Measurements from ENCODE around the gene SRSF4. TPM values are rescaled to one million over a fixed set of nuclear protein-coding genes. Genes with fewer than 3 reads are reported as not detected.
"Not testable (repeated sequence)": the region's sequence is repeated elsewhere in the genome, so short reads cannot be mapped to it uniquely, and the experiment has no call there.

Gene SRSF4
- polyA plus RNA-seq, 3 donors from 2014 or later, result 49.5 to 110 (median 62.4) TPM

DNA sequence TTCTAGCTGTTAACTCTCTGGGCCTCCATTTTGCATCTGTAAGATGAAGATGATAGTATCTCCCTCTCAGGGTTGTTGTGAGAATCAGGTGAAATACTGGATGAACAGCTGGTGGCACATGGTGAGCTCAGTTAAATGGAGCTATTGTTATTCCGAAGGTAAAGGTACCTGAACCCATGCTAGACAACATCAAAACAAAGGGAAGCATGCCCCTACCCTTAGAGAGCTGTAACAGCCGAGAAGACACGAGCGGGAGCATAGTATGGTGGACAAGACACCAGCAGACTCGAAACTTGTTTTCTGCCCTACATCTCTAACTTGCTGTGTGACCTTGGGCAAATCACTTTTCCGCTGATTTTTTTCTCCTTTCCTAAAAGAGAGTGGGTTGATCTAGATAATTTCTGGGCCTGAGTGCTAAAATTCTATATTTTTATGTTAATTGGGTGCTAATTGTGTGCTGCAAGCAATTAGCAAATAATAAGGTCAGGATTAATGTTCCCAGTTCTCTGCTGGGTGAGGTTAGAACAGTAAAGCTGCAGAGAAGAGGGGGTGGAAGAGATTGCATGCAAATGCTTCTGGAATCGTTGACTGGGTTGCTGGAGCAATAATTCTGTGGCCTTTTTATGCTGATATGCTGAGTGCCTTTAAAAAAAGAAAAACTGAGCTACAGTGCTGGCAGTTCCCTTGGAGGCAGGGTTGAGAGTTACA lies 68.8 kb downstream of the SRSF4 start:
- Mint-ChIP-seq H3K27me3 (ENCODE audit: low read depth in 3 of 3) (peaks cover 2 to 7% (median 3%) of the 10 kb centered on the region in 3 donors), H3K4me3 (no peak overlapping the region), H3K27ac (no peak overlapping the region), H3K9me3 (no peaks in the 10 kb centered on the region), H3K4me1 (peaks cover 13 to 17% of the 10 kb centered on the region in 2 donors), H3K36me3 (peaks cover 25 to 56% (median 32%) of the 10 kb centered on the region in 3 donors)
- no peak for DNase-seq

DNA sequence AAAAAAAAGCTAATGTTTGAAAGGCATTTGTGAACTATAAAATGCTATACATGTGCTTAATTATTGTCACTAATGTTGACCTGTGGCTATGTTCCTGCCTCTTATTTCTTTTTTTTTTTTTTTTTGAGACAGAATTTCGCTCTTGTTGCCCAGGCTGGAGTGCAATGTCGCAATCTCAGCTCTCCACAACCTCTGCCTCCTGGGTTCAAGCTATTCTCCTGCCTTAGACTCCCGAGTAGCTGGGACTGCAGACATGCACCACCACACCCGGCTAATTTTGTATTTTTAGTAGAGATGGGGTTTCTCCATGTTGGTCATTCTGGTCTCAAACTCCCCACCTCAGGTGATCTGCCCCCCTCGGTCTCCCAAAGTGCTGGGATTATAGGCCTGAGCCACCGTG lies 73.7 kb downstream of the SRSF4 start:
- not testable (repeated sequence) for H3K4me3 Mint-ChIP-seq; DNase-seq; H3K9me3 Mint-ChIP-seq; H3K27ac Mint-ChIP-seq; H3K27me3 Mint-ChIP-seq (ENCODE audit: low read depth in 3 of 3)
- Mint-ChIP-seq H3K4me1 (peaks cover 5 to 11% of the 10 kb centered on the region in 2 donors), H3K36me3 (peaks cover 15 to 26% (median 15%) of the 10 kb centered on the region in 3 donors)

DNA sequence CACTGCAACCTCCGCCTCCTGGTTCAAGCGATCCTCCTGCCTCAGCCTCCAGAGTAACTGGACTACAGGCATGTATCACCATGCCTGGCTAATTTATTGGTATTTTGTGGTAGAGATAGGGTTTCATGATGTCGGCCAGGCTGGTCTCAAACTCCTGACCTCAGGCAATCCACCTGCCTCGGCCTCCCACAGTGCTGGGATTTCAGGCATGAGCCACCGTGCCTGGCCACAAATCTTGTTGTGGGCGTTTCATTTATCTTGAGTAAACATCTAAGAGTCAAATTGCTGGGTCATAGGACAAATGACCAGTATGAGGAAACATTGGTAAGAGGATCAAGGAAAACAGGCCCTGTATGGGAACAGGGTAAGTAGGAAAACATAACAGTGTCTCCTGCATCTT lies 75.9 kb downstream of the SRSF4 start:
- peak overlapping the region in 1 of 6 donors; percentile 75 for H3K27ac Mint-ChIP-seq
- H3K27me3 Mint-ChIP-seq (ENCODE audit: low read depth in 3 of 3), result peaks cover 1 to 4% (median 3%) of the 10 kb centered on the region in 3 donors
- DNase-seq, result no peak
- peaks cover 8 to 13% (median 10%) of the 10 kb centered on the region in 3 donors for H3K36me3 Mint-ChIP-seq
- no peaks in the 10 kb centered on the region for H3K9me3 Mint-ChIP-seq
- no peak overlapping the region for H3K4me3 Mint-ChIP-seq
- H3K4me1 Mint-ChIP-seq, result no peaks in the 10 kb centered on the region

DNA sequence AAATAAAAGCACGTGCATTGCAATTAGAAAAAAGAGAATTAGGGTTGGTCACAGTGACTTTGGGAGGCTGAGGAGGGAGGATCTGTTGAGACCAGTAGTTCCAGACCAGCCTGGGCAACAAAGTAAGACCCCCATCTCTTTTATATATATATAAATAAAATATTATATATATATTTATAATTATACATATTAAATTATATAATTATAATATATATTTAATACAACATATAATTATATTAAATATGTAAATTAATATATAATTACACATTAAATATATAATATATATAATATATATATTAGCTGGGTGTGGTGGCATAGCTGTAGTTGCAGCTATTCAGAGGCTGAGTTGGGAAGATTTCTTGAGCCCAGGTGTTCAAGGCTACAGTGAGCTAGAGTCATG lies 81.2 kb downstream of the SRSF4 start:
- no peak overlapping the region for H3K27ac Mint-ChIP-seq
- H3K9me3 Mint-ChIP-seq, result no peaks in the 10 kb centered on the region
- no peak for DNase-seq
- peaks cover 2 to 5% (median 3%) of the 10 kb centered on the region in 3 donors for H3K27me3 Mint-ChIP-seq (ENCODE audit: low read depth in 3 of 3)
- no peak overlapping the region for H3K4me3 Mint-ChIP-seq
- peaks cover 0 to 3% of the 10 kb centered on the region in 2 donors for H3K4me1 Mint-ChIP-seq
- peaks cover 11 to 13% (median 12%) of the 10 kb centered on the region in 3 donors for H3K36me3 Mint-ChIP-seq

DNA sequence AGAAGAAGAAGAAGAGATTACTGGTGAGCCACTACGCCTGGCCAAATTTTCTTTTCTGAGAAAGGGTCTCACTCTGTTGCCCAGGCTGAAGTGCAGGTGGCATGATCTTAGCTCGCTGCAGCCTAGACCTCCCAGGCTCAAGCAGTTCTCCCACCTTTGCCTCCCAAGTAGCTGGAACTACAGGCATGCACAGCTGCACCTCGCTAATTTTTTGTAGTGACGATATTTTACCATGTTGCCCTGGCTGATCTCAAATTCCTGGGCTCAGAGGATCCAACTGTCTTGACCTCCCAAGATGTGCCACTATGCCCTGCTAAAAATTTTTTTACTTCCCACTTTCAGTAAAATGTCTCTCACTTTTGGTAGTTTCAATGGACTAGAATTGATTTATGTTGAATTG lies 82.4 kb downstream of the SRSF4 start:
- Mint-ChIP-seq H3K9me3 (no peaks in the 10 kb centered on the region), H3K4me3 (no peak overlapping the region), H3K27me3 (ENCODE audit: low read depth in 3 of 3) (peaks cover 2 to 7% (median 3%) of the 10 kb centered on the region in 3 donors), H3K36me3 (peaks cover 11 to 20% (median 12%) of the 10 kb centered on the region in 3 donors), H3K4me1 (peaks cover 3 to 8% of the 10 kb centered on the region in 2 donors), H3K27ac (peak overlapping the region in 1 of 6 donors; percentile 39)
- no peak for DNase-seq

Other genes starting within 250 kb of the SRSF4 start
- gene TMEM200B, start 58.0 kb downstream of the SRSF4 start, polyA plus RNA-seq, result not detected
- gene MECR, start 49.0 kb upstream of the SRSF4 start, polyA plus RNA-seq, result 10 to 100 TPM in 2 of 3 donors, 1 to 10 TPM in 1; 6.5 to 14.0 (median 11.3) TPM
- gene PTPRU, start 54.6 kb upstream of the SRSF4 start, polyA plus RNA-seq, result not detected